BJ (cell line): Measurements from ENCODE around the gene OR51S1. TPM values are rescaled to one million over a fixed set of nuclear protein-coding genes. Genes with fewer than 3 reads are reported as not detected.
"Not testable (repeated sequence)": the region's sequence is repeated elsewhere in the genome, so short reads cannot be mapped to it uniquely, and the experiment has no call there.

ENCODE experiments used
- CTCF ChIA-PET: fragments of 350-600 bp; formaldehyde crosslinking; extraction: SDS; loops from one replicate; lab custom pipeline; 2021; ENCODE audit warnings: antibody characterized with exemption, inconsistent platforms; lab: Yijun Ruan, JAX
- POLR2A ChIA-PET: fragments of 300-600 bp; sonication (Branson Sonifier 250); formaldehyde crosslinking; extraction: SDS; loops from one replicate; lab custom pipeline; 2021; ENCODE audit warnings: antibody characterized with exemption; lab: Charles Lee
- DNase-seq: peaks from one replicate; pipeline ENCODE4 v3.0.0-alpha.2; 2011; ENCODE audit warnings: low read depth
- H3K27me3 ChIP-seq: 2 replicates; pipeline ENCODE4 v1.6.0; 2011; ENCODE audit warnings: low read length; ENCODE audit not compliant: control insufficient read depth, insufficient read depth
- H3K36me3 ChIP-seq: 2 replicates; pipeline ENCODE4 v1.5.1; 2011; ENCODE audit warnings: low read length; ENCODE audit not compliant: control insufficient read depth, insufficient read depth
- H3K4me3 ChIP-seq: 2 replicates; pipeline ENCODE4 v1.5.1; 2011; ENCODE audit warnings: low read depth, mild to moderate bottlenecking, control low read depth, low read length
- polyA plus RNA-seq: library from polyadenylated mRNA; depleted of rRNA; stranded (reverse); fragments of >200 nt; gene quantifications from 2 replicates; pipeline ENCODE4 v1.2.3, GENCODE V29; 2011
- TF ChIP-seq, protein P1 (sequence below): IDR thresholded peaks from 2 replicates; pipeline ENCODE4 v1.5.1; 2011; ENCODE audit warnings: low read depth, mild to moderate bottlenecking, control low read depth, inconsistent platforms, low read length, moderate library complexity; ENCODE audit not compliant: insufficient read depth

The OR51S1 gene
- polyA plus RNA-seq, 1 experiment = not detected

DNA sequence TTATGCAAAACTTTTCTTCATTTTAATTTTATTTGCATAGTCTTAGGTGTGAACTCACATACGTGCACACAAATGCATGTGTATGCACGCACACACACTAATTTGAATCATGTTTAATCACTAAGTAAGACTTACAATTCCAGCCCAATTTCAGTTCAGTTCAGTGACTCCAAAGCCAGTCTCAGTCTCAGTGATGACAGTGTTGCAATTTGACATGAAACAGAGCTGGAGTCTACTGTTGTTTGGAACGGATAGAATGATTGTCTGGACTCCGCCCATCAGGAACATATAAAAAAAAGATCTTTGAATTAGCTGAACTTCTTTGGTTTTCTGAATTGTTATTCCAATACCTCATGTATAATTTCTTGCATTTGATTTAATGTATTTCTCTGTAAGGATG lies 14.9 kb upstream of the OR51S1 start:
- ChIA-PET POLR2A (no interaction called here), CTCF (no interaction called here)
- DNase-seq = no peak
- TF ChIP-seq, protein P1, sequence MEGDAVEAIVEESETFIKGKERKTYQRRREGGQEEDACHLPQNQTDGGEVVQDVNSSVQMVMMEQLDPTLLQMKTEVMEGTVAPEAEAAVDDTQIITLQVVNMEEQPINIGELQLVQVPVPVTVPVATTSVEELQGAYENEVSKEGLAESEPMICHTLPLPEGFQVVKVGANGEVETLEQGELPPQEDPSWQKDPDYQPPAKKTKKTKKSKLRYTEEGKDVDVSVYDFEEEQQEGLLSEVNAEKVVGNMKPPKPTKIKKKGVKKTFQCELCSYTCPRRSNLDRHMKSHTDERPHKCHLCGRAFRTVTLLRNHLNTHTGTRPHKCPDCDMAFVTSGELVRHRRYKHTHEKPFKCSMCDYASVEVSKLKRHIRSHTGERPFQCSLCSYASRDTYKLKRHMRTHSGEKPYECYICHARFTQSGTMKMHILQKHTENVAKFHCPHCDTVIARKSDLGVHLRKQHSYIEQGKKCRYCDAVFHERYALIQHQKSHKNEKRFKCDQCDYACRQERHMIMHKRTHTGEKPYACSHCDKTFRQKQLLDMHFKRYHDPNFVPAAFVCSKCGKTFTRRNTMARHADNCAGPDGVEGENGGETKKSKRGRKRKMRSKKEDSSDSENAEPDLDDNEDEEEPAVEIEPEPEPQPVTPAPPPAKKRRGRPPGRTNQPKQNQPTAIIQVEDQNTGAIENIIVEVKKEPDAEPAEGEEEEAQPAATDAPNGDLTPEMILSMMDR = no peak
- Histone ChIP-seq H3K36me3 (no peaks in the 10 kb centered on the region), H3K27me3 (no peaks in the 10 kb centered on the region), H3K4me3 (no peak overlapping the region)

DNA sequence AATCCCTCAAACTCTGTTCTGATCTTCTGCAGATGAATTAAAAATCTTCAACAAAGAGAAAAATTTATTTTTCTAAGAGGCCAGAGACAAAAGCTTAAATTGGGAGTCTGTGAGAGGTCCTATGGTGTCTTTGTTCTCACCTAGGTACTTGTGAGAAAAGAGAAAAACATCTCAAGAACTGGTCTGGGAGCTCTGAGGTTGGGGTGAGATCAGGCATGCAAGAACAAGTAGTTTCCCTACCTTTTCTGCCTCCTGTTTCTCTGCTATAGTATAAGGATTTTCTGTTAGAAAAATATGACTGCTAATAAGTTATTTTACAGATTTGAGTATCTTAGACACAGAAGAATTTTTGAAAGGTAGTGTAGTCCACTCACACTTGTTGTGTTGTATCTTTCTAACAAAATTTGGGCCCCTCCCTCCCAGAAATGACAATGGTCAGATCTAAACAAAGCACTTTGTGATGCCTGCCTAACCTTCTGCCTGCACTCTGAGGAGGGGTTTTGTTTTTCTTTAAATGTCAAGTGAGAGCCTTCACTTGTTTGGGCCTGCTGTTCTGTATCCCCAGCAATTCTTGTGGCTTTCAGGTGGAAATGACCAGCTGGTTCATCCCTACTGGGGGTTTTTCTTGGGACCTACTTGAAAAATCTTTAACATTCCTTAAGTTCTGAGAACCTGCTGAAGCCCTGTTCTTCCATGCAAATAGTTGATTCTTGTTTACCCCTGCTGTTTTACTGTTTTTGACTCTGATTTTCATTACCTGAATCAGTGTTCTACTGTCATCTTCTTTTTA lies 13.6 kb upstream of the OR51S1 start:
- no peak overlapping the region for H3K4me3 ChIP-seq
- CTCF ChIA-PET = no interaction called here
- no peaks in the 10 kb centered on the region for H3K36me3 ChIP-seq
- no peak for DNase-seq
- no peaks in the 10 kb centered on the region for H3K27me3 ChIP-seq
- POLR2A ChIA-PET = no interaction called here
- TF ChIP-seq, protein P1 = no peak

DNA sequence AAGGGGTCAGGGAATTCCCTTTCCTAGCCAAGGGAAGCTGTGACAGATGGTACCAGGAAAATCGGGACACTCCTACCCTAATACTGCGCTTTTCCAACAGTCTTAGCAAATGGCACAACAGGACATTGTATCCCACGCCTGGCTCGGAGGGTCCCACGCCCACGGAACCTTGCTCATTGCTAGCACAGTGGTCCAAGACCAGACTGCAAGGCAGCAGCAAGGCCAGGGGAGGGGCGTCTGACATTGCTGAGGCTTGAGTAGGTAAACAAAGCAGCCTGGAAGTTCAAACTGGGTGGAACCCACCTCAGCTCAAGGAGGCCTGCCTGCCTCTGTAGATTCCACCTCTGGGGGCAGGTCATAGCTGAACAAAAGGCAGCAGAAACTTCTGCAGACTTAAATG lies 5.3 kb upstream of the OR51S1 start:
- POLR2A ChIA-PET, H3K27me3 ChIP-seq, CTCF ChIA-PET, DNase-seq, H3K4me3 ChIP-seq, H3K36me3 ChIP-seq: not testable (repeated sequence)

DNA sequence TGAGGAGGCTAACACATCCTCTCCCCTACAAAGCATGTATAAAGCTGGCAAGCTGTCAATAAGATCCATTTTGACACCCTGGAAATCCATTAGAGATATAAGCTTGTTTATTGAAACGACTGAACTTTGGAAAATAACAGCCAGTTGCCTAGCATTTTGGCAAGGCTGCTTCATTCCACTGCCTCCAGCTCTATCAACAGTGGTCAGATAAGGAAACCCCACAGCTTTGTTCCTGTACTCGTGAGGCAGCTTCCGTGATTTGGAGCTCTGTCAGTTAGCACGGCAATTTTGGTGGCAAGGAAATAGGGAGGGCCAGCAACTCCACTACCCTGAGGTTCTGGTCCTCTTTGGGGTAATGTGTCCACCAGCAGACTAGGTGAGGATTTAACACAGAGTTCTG lies 2.0 kb upstream of the OR51S1 start:
- TF ChIP-seq, protein P1 = no peak

DNA sequence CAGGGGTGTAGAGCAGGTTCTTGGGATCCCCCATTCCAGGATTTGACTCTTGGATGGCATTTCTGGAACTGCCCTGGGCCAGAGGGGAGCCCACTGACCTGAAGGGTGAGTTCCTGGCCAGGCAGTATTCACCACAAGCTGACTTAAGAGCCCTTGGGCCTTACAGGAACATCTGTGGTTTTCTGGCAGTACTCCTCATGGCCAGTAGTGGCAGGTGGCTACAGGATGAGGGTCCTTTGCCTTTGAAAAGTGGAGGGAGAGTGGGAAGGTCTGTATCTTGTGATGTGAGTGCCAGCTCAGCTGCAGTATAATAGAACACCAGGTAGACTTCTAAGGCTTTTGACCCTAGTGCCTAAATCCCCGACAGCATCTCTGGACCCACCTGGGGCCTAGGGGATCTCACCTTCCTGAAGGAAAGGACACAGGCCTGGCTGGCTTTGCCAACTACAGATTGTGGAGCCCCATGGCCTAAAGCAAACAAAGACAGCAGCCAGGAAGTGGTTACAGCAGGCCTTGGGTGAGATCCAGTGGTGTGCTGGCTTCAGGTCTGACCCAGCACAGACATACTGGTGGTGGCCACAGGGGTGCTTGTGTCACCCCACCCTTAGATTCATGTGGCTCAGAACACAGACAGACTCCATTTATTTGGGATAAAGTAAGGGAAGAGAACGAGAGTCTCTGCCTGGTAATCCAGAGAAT lies 9.0 kb downstream of the OR51S1 start:
- POLR2A ChIA-PET = no interaction called here
- no peaks in the 10 kb centered on the region for H3K27me3 ChIP-seq
- TF ChIP-seq, protein P1 = no peak
- DNase-seq = no peak
- CTCF ChIA-PET = interaction anchor here (1.1 kb wide), 1 partner anchor 203 kb away, joined by 3 read pairs; the partner anchor contains the start of gene OR51D1
- H3K4me3 ChIP-seq = no peak overlapping the region
- H3K36me3 ChIP-seq = no peaks in the 10 kb centered on the region

More for the DNA sequence above, 2.0 kb upstream of the OR51S1 start:
- Histone ChIP-seq H3K36me3 (no peaks in the 10 kb centered on the region), H3K27me3 (no peaks in the 10 kb centered on the region), H3K4me3 (no peak overlapping the region)
- POLR2A ChIA-PET = no interaction called here
- CTCF ChIA-PET = interaction anchor here (0.6 kb wide), 1 partner anchor 224 kb away, joined by 3 read pairs; no protein-coding TSS in a partner anchor
- DNase-seq = no peak
